Esophagus squamous epithelium (tissue), 5 donors: ENCODE results near the gene DOCK11. TPM values are rescaled to one million over a fixed set of nuclear protein-coding genes. Genes with fewer than 3 reads are reported as not detected.

ENCODE experiments used
- DNase-seq: peaks from one replicate; lab custom pipeline; 2025; lab: John Stamatoyannopoulos, UW
- H3K27ac ChIP-seq, 4 donors: fragments of 200-600 bp; sonication (generic); one replicate each; pipeline ENCODE4 v1.5.1; 2016 to 2019; ENCODE audit warnings: mild to moderate bottlenecking in 1 of 4
- H3K27me3 ChIP-seq, 4 donors: fragments of 200-600 bp; sonication (generic); 1 replicate in 3 of 4; 2 replicates in 1 of 4; pipeline versions ENCODE4 v1.5.1 to v1.6.0; 2017 to 2021; ENCODE audit warnings: antibody characterized with exemption in 1 of 4
- H3K36me3 ChIP-seq, 3 donors: fragments of 200-600 bp; sonication (generic); one replicate each; pipeline ENCODE4 v1.5.1; 2016 to 2019
- H3K4me1 ChIP-seq, 3 donors: fragments of 200-600 bp; sonication (generic); one replicate each; pipeline ENCODE4 v1.5.1; 2017 to 2019
- H3K4me3 ChIP-seq, 4 donors: fragments of 200-600 bp; sonication (generic); 1 replicate in 3 of 4; 2 replicates in 1 of 4; pipeline ENCODE4 v1.5.1; 2016 to 2019; ENCODE audit warnings: mild to moderate bottlenecking in 2 of 4, moderate library complexity in 1 of 4
- H3K9me3 ChIP-seq, 3 donors: fragments of 200-600 bp; sonication (generic); one replicate each; pipeline ENCODE4 v1.5.1; 2016 to 2019
- POLR2A ChIP-seq, 4 donors: fragments of 450-650 bp; IDR thresholded peaks; one replicate each; pipeline ENCODE4 v1.6.1; 2017; ENCODE audit warnings: antibody characterized with exemption in 4 of 4, mild to moderate bottlenecking in 4 of 4, moderate library complexity in 3 of 4
- WGBS, 2 donors: methylation state at CpG; one replicate each; pipeline ENCODE4 v1.1.5; 2018; 5-methylcytosine and 5-hydroxymethylcytosine counted together
- intact Hi-C: fragments of 100-400 bp; cut with DNase I; formaldehyde crosslinking; loops from one replicate; pipeline ENCODE4 v1.15.0; 2022
- total RNA-seq, 4 donors: library from RNA; depleted of rRNA; stranded (reverse); fragments of >200 nt; gene quantifications; one replicate each; pipeline ENCODE4 v1.1.0, GENCODE V29; 2016
- TF ChIP-seq, protein P1 (sequence below), 6 experiments: fragments of 450-650 bp in 4 of 6; fragments of 200-600 bp in 2 of 6; sonication (generic) in 2 of 6; IDR thresholded peaks; one replicate each; pipeline ENCODE4 v1.5.1; 2016 to 2019; ENCODE audit warnings: antibody characterized with exemption in 6 of 6, mild to moderate bottlenecking in 4 of 6, moderate library complexity in 4 of 6
- donor health status: DM: yes; HTN: yes; CAD: no.

The DOCK11 gene
- total RNA-seq, 4 donors from 2014 or later: 1.1 to 16.4 (median 11.0) TPM

DNA sequence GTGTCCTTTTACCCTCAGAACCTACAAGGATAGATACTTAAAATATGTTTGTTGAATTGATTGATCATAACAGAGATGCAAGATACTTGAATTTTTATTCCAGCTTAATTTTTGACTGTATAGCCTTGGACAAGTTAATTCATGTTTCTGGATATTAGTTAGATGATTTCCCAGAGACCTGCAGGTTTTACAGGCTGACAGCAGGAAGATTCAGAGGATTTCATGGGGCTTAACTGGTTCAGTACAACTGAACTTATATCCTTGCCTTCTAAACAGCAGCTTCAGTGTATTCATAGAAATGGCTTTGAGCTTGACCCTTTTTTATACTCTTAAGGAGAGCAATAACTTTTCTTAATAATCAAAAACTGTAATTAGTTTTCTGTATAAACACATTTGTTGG lies 169.6 kb downstream of the DOCK11 start:
- TF ChIP-seq, protein P1, sequence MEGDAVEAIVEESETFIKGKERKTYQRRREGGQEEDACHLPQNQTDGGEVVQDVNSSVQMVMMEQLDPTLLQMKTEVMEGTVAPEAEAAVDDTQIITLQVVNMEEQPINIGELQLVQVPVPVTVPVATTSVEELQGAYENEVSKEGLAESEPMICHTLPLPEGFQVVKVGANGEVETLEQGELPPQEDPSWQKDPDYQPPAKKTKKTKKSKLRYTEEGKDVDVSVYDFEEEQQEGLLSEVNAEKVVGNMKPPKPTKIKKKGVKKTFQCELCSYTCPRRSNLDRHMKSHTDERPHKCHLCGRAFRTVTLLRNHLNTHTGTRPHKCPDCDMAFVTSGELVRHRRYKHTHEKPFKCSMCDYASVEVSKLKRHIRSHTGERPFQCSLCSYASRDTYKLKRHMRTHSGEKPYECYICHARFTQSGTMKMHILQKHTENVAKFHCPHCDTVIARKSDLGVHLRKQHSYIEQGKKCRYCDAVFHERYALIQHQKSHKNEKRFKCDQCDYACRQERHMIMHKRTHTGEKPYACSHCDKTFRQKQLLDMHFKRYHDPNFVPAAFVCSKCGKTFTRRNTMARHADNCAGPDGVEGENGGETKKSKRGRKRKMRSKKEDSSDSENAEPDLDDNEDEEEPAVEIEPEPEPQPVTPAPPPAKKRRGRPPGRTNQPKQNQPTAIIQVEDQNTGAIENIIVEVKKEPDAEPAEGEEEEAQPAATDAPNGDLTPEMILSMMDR (IDR thresholded peaks at IDR 0.05): no peak
- TF ChIP-seq POLR2A (IDR thresholded peaks at IDR 0.05): no peak
- Histone ChIP-seq H3K27ac (peak overlapping the region in 2 of 4 donors; percentile 39 to 41), H3K4me3 (no peak overlapping the region), H3K27me3 (no peaks in the 10 kb centered on the region), H3K4me1 (peaks cover 0 to 37% (median 0%) of the 10 kb centered on the region in 3 donors), H3K9me3 (no peaks in the 10 kb centered on the region), H3K36me3 (peaks cover 0 to 8% (median 0%) of the 10 kb centered on the region in 3 donors)
- no peak for DNase-seq
- intact Hi-C loops: no loop called here

DNA sequence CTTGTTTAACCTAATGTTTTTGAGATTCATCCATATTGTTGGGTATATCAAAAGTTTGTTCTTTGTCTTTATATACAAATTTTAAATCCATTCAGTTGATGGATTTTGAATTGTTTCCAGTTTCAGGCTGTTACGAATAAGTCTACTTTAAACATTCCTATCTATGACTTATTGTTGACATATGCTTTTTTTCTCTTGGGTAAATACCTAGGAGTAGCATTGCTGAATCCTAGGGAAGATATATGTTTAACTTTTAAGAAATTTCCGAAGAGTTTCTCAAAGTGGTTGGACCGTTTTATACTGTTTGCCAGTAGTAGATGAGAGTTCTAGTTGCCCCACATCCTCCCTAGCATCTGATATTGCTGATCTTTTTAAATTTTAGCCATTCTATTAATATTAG lies 170.9 kb downstream of the DOCK11 start:
- DNase-seq: no peak
- TF ChIP-seq, protein P1 (IDR thresholded peaks at IDR 0.05): no peak
- no peak for TF ChIP-seq POLR2A (IDR thresholded peaks at IDR 0.05)
- intact Hi-C loops: no loop called here
- Histone ChIP-seq H3K4me1 (peaks cover 0 to 37% (median 0%) of the 10 kb centered on the region in 3 donors), H3K27me3 (no peaks in the 10 kb centered on the region), H3K9me3 (no peaks in the 10 kb centered on the region), H3K27ac (peak overlapping the region in 2 of 4 donors; percentile 6 to 41), H3K4me3 (no peak overlapping the region), H3K36me3 (peaks cover 0 to 8% (median 0%) of the 10 kb centered on the region in 3 donors)
- WGBS, 2 donors: 48 to 61% methylated on average over 3 of the region's 3 CpGs

GRCh38 chrX:118669435-118669834 lies 173.8 kb downstream of the DOCK11 start:
- H3K4me1 ChIP-seq: peaks cover 0 to 37% (median 0%) of the 10 kb centered on the region in 3 donors
- intact Hi-C loops: no loop called here
- no peak for TF ChIP-seq POLR2A (IDR thresholded peaks at IDR 0.05)

GRCh38 chrX:118675326-118675965 lies 179.8 kb downstream of the DOCK11 start:
- TF ChIP-seq, protein P1 (IDR thresholded peaks at IDR 0.05): no peak
- TF ChIP-seq POLR2A (IDR thresholded peaks at IDR 0.05): no peak
- WGBS, 2 donors: 79 to 97% methylated on average over 4 of the region's 4 CpGs
- H3K27me3 ChIP-seq: no peaks in the 10 kb centered on the region
- no peaks in the 10 kb centered on the region for H3K9me3 ChIP-seq
- DNase-seq: no peak
- no peak overlapping the region for H3K4me3 ChIP-seq
- peaks cover 0 to 8% (median 0%) of the 10 kb centered on the region in 3 donors for H3K36me3 ChIP-seq
- no peak overlapping the region for H3K27ac ChIP-seq
- intact Hi-C loops: no loop called here
- no peaks in the 10 kb centered on the region for H3K4me1 ChIP-seq

More at GRCh38 chrX:118669435-118669834, 173.8 kb downstream of the DOCK11 start:
- Histone ChIP-seq H3K4me3 (no peak overlapping the region), H3K36me3 (no peaks in the 10 kb centered on the region), H3K9me3 (no peaks in the 10 kb centered on the region), H3K27me3 (no peaks in the 10 kb centered on the region), H3K27ac (peak overlapping the region in 1 of 4 donors; percentile 6)
- WGBS, 2 donors: 73 to 84% methylated on average over 3 to 4 of the region's 4 CpGs
- DNase-seq: no peak

DNA sequence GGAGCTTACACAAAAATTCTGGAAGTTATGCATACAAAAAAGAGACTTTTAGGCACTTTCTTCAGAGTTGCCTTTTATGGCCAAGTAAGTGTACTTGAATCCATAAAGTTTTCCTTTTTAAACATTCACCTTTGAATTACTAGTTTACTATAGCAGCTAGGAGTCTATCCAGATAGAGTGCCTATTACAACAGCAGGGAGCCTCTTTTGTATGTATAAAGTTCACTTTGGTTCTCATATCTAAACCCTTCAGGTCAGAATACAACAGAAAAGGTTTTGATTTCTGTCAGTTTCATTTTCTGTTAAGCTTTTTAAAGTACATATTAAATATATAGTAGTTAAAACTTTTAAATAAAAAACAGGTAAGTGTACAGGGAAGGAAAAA lies 180.3 kb downstream of the DOCK11 start:
- no peak overlapping the region for H3K27ac ChIP-seq
- no peaks in the 10 kb centered on the region for H3K4me1 ChIP-seq
- intact Hi-C loops: no loop called here
- no peak overlapping the region for H3K4me3 ChIP-seq
- TF ChIP-seq, protein P1 (IDR thresholded peaks at IDR 0.05): no peak
- no peak for TF ChIP-seq POLR2A (IDR thresholded peaks at IDR 0.05)
- DNase-seq: no peak
- H3K27me3 ChIP-seq: no peaks in the 10 kb centered on the region
- no peaks in the 10 kb centered on the region for H3K9me3 ChIP-seq
- peaks cover 0 to 8% (median 0%) of the 10 kb centered on the region in 3 donors for H3K36me3 ChIP-seq
